Lung microvascular endothelial cell (primary cell): Measurements from ENCODE around the gene SUGP2. TPM values are rescaled to one million over a fixed set of nuclear protein-coding genes. Genes with fewer than 3 reads are reported as not detected.
A peak's percentile ranks its signal among the peaks of the same experiment; 100 is the strongest.

Experiments
- DNase-seq, 2 donors: peaks; one replicate each; pipeline versions ENCODE4 v3.0.0 to v3.0.0-alpha.2; 2010; ENCODE audit warnings: low read depth in 2 of 2
- total RNA-seq: library from RNA; depleted of rRNA; stranded (reverse); fragments of >200 nt; gene quantifications from 2 replicates; pipeline ENCODE4 v1.2.1, GENCODE V29; 2014

SUGP2 gene
- total RNA-seq, 1 donor from 2014 or later, result 14.7 TPM

GRCh38 chr19:18955042-18955441 lies 78.3 kb downstream of the SUGP2 start:
- no peak for DNase-seq

- DNase-seq, result no peak
Observed at GRCh38 chr19:18954094-18954493, 79.2 kb downstream of the SUGP2 start.

- DNase-seq, result peak; percentile 74 to 76
Observed at GRCh38 chr19:18952364-18953003, 80.8 kb downstream of the SUGP2 start.

DNA sequence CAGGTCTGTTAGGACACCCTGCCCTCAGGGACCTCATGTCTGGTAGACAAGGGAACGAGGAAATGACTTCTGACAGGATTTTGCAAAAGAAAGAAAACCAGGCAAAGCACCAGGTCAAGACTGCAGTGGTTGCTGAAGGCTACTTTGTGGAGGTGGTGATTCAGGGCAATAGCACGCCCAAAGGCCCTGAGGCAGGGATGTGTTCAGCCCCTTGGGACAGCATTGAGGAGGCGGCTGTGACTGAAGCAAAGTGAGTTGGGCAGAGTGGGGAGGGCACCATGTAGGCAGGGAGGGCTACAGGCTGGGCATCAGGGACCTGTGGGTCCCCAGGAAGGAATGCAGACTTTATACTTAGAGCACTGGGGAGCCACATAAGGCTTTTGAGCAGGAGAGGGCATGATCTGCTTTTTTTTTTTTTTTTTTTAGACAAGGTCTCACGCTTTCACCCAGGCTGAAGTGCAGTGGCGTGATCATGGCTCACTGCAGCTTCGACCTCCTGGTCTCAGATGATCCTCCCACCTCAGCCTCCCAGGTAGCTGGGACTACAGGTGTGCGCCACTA lies 81.5 kb downstream of the SUGP2 start:
- DNase-seq, result no peak

DNA sequence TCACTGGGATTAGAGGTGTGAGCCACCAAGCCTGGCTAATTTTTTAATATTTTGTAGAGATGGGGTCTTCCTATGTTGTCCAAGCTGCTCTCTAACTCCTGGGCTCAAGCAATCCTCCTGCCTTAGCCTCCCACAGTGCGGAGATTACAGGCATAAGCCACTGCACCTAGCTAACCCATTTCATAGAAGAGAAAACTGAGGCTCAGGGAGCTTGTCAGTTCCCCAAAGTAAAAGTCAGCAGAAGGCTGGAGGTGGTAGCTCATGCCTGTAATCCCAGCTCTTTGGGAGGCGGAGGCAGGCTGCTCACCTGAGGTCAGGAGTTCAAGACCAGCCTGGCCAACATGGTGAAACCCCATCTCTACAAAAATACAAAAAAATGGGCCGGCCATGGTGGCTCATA lies 83.5 kb downstream of the SUGP2 start:
- no peak for DNase-seq

DNA sequence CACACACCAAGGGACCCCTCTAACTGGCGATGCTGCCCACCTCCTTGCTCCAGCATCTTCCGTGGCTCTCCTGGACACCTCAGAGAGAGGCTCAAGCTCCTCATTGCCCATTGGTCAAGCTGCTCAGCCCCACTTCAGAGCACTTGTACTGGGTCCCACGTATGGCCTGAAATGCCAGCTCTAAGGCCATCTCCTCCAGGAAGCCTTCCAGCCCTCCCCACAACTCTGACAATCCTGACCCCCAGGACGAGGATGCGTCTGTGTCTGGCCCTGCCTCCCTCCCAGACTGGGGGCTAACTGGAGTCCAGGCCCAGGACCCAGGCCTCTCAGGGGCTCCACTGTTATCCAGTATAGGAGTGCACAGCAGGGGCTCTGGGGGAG lies 84.4 kb downstream of the SUGP2 start:
- no peak for DNase-seq

DNA sequence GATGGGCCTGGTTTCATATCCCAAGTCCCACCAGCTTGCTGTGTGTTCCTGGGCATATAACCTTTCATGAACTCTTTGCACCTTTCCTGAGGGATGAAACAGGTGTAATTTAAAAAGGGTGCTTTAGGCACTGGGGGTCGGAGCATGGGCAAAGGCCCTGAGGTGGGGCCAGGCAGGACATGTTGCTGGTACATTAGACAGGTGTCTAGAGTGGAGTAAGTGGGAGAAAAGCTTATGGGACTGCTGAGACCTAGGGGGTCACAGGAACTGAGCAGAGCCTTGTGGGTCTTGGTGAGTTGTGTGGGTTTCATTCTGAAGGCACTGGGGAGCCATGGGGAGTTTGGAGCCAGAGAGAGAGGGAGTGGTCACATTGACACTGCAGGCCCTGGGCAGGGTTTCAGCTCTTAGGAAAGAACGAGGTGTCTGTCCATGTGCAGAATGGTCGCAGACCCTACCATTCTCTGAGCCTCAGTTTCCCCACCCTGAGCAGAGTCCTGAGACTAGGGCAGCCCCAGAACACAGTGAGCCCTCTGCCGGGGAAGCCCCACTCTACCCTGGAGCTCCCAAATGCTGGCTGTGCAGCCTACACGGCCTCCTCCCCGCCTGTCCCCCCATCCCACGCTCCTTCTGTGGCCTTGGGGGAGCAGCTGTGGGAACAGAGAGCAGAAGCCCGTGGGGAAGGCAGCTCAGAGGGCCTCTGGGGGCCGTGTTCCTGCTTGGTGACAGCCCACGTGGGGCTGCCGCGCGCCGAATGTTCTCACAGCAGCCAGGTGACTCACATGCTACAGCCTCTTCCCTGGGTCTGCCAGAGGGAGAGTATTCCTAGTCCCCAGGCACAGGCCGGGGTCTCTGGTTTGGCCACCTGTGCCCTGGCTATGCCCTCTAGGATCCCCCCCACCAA lies 85.0 kb downstream of the SUGP2 start:
- DNase-seq, result no peak

- no peak for DNase-seq
Observed at GRCh38 chr19:18946918-18947317, 86.4 kb downstream of the SUGP2 start.

DNA sequence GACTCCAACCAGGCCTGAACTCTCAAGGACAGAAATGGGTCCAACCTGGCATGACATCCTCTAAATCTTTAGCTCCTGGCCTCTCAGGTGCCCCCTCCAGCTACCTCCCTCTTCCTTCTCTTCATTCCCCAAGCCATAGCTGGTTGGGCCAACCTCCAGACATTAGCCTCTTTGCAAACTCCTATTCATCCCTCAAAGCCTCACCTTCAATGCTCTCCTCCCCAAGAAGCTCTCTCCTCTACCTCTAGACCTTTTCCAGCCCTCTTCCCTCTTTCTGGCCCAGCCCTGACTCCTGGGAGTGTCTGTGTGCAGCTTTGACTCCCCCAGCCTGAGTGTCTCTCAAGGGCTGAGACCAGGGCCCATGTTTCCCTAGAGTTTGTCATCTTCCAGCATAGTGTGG lies 87.0 kb downstream of the SUGP2 start:
- no peak for DNase-seq

DNA sequence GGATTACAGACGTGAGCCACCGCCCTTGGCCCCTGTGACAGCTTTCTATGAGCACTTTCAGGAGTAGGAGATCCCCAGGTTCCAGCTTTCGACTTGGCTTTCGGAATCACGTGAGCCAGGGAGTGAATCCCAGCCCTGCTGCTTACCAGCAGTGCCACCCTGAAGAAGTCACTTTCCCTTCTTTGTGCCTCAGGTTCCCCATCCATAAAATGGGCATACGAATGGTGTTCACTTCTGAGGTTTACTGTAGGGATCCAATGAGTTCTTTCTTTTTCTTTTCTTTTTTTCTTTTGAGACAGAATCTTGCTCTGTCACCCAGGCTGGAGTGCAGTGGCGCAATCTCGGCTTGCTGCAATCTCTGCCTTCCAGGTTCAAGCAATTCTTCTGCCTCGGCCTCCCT lies 88.0 kb downstream of the SUGP2 start:
- no peak for DNase-seq

- DNase-seq, result no peak
Observed at GRCh38 chr19:18943465-18943864, 89.9 kb downstream of the SUGP2 start.

GRCh38 chr19:18942692-18943091 lies 90.6 kb downstream of the SUGP2 start:
- DNase-seq, result no peak

DNA sequence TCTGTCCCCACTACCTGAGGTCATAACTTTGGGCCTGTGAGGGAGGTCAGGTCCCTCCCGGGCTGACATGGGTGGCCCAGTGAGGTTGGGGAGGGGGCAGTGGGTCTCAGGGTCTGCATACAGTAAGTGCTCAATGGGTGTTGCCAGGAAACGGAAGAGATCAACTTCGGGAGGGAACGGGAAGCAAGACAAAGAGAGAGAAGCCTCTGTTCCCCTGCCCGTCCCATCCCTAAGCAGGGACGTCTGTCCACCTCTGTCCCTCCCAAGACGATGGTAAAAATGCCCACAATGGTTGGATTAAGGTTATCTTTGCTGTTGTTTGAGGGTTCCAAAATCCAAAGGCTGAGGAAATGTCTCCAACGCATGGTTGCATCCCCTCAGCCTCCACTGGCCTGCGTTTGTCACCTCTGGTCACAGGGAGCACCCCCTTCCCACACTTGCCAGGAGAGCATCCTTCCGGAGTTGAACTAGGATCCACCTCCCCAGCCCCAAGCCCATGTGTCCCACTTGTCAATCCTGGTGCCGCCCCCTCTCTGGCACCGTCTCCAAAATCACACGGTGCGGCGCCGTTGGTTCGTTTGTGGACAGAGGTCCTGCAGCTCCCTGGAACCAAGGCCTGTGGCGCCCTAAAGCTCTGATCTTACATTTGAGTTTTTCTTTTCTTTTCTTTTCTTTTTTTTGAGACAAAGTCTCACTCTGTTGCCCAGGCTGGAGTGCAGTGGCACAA lies 91.5 kb downstream of the SUGP2 start:
- peak in 1 of 2 donors; percentile 51 for DNase-seq

Other genes starting within 250 kb of the SUGP2 start
- not detected in 2 replicates for gene COMP, start 242.2 kb downstream of the SUGP2 start, total RNA-seq
- 42.9 and 51.6 TPM in 2 replicates for gene UPF1, start 201.6 kb downstream of the SUGP2 start, total RNA-seq
- 2.4 and 5.6 TPM in 2 replicates for gene CERS1, start 137.4 kb downstream of the SUGP2 start, total RNA-seq
- gene COPE, start 114.1 kb downstream of the SUGP2 start, total RNA-seq, result 145 and 149 TPM in 2 replicates
- 38.6 and 40.3 TPM in 2 replicates for gene DDX49, start 113.8 kb downstream of the SUGP2 start, total RNA-seq
- 124 and 279 TPM in 2 replicates for gene HOMER3, start 92.3 kb downstream of the SUGP2 start, total RNA-seq
- 32.3 and 49.8 TPM in 2 replicates for gene ARMC6, start 86 bp upstream of the SUGP2 start, total RNA-seq
- gene SLC25A42, start 30.5 kb upstream of the SUGP2 start, total RNA-seq, result 2.8 and 3.0 TPM in 2 replicates
- 11.3 and 14.7 TPM in 2 replicates for gene TMEM161A, start 105.0 kb upstream of the SUGP2 start, total RNA-seq
- gene MEF2B, start 136.7 kb upstream of the SUGP2 start, total RNA-seq, result under 0.01 and 0.20 TPM in 2 replicates
- 15.0 and 18.5 TPM in 2 replicates for gene BORCS8, start 158.6 kb upstream of the SUGP2 start, total RNA-seq
- gene RFXANK, start 158.7 kb upstream of the SUGP2 start, total RNA-seq, result 67.5 and 69.5 TPM in 2 replicates
- 5.2 and 8.5 TPM in 2 replicates for gene NR2C2AP, start 169.9 kb upstream of the SUGP2 start, total RNA-seq
- not detected in 2 replicates for gene NCAN, start 178.4 kb upstream of the SUGP2 start, total RNA-seq
- not detected in 2 replicates for gene TM6SF2, start 239.8 kb upstream of the SUGP2 start, total RNA-seq